HepG2 (cell line): ENCODE results near the gene C14orf93. TPM values are rescaled to one million over a fixed set of nuclear protein-coding genes. Genes with fewer than 3 reads are reported as not detected.

Experiments
- ARNT2 ChIP-seq: sonication (generic); formaldehyde crosslinking; IDR thresholded peaks from 2 replicates; pipeline ENCODE4 v1.8.0; 2022; ENCODE audit warnings: mild to moderate bottlenecking, low read depth, missing genetic modification reagents, moderate library complexity
- ATM ChIP-seq: fragments of 450-650 bp; IDR thresholded peaks from 2 replicates; pipeline ENCODE4 v1.7.1; 2017; ENCODE audit warnings: mild to moderate bottlenecking, borderline replicate concordance
- EHMT2 ChIP-seq: fragments of 200-600 bp; sonication (generic); IDR thresholded peaks from 2 replicates; pipeline ENCODE4 v1.7.0; 2017; ENCODE audit warnings: antibody characterized with exemption, low read depth, low read length, borderline replicate concordance
- HOMEZ ChIP-seq: IDR thresholded peaks from 2 replicates; pipeline ENCODE4 v1.6.1; 2016; ENCODE audit warnings: low read depth
- MXI1 ChIP-seq: IDR thresholded peaks from 3 replicates; pipeline ENCODE4 v1.6.1; 2012; ENCODE audit warnings: low read depth, low read length, inconsistent platforms, borderline replicate concordance
- NRL ChIP-seq: sonication (generic); formaldehyde crosslinking; IDR thresholded peaks from 2 replicates; pipeline ENCODE4 v1.5.0; 2020; ENCODE audit warnings: missing genetic modification reagents, mild to moderate bottlenecking, moderate library complexity, borderline replicate concordance
- PCBP2 ChIP-seq: fragments of 200-400 bp; formaldehyde crosslinking; optimal IDR thresholded peaks from 2 replicates; pipeline ENCODE3; 2018; ENCODE audit warnings: low read length, low read depth; ENCODE audit not compliant: poor library complexity, severe bottlenecking
- STAG1 ChIP-seq: sonication (generic); formaldehyde crosslinking; IDR thresholded peaks from 2 replicates; pipeline ENCODE4 v1.4.0; 2020; ENCODE audit warnings: missing genetic modification reagents
- TP53 ChIP-seq: sonication (generic); formaldehyde crosslinking; conservative IDR thresholded peaks from 2 replicates; pipeline ENCODE4 v1.4.0; 2020; ENCODE audit warnings: missing genetic modification reagents
- TRAFD1 ChIP-seq: sonication (generic); formaldehyde crosslinking; IDR thresholded peaks from 2 replicates; pipeline ENCODE4 v1.5.1; 2020; ENCODE audit warnings: missing genetic modification reagents, mild to moderate bottlenecking, borderline replicate concordance
- ZFYVE20 ChIP-seq: sonication (generic); formaldehyde crosslinking; IDR thresholded peaks from 2 replicates; pipeline ENCODE4 v1.8.0; 2023; ENCODE audit warnings: low read depth, mild to moderate bottlenecking, moderate library complexity, missing genetic modification reagents, borderline replicate concordance
- ZHX2 ChIP-seq, 2 experiments: sonication (generic) in 1 of 2; formaldehyde crosslinking in 1 of 2; IDR thresholded peaks; 2 replicates each; pipeline versions ENCODE4 v1.6.1 to v1.9.0; 2014 to 2022; ENCODE audit warnings: antibody characterized with exemption in 1 of 2, borderline replicate concordance in 1 of 2, inconsistent platforms in 1 of 2, low read depth in 1 of 2, missing genetic modification reagents in 1 of 2
- ZNF235 ChIP-seq: sonication (generic); formaldehyde crosslinking; IDR thresholded peaks from 2 replicates; pipeline ENCODE4 v1.8.1; 2023; ENCODE audit warnings: mild to moderate bottlenecking, missing genetic modification reagents, borderline replicate concordance
- ZNF326 ChIP-seq: sonication (generic); formaldehyde crosslinking; IDR thresholded peaks from 2 replicates; pipeline ENCODE4 v1.4.0; 2020; ENCODE audit warnings: missing genetic modification reagents, borderline replicate concordance
- ZNF530 ChIP-seq: sonication (generic); formaldehyde crosslinking; IDR thresholded peaks from 2 replicates; pipeline ENCODE4 v1.5.0; 2020; ENCODE audit warnings: low read depth, mild to moderate bottlenecking, missing genetic modification reagents
- ZNF562 ChIP-seq: sonication (generic); formaldehyde crosslinking; IDR thresholded peaks from 2 replicates; pipeline ENCODE4 v1.8.0; 2022; ENCODE audit warnings: missing genetic modification reagents, borderline replicate concordance
- ZNF670 ChIP-seq: sonication (generic); formaldehyde crosslinking; IDR thresholded peaks from 2 replicates; pipeline ENCODE4 v1.8.0; 2022; ENCODE audit warnings: mild to moderate bottlenecking, missing genetic modification reagents, borderline replicate concordance
- ZNF83 ChIP-seq: sonication (generic); formaldehyde crosslinking; IDR thresholded peaks from 2 replicates; pipeline ENCODE4 v1.4.0; 2020; ENCODE audit warnings: missing genetic modification reagents, mild to moderate bottlenecking, borderline replicate concordance
- ZNF841 ChIP-seq: sonication (generic); formaldehyde crosslinking; IDR thresholded peaks from 2 replicates; pipeline ENCODE4 v1.8.1; 2023; ENCODE audit warnings: missing genetic modification reagents, borderline replicate concordance
- polyA plus RNA-seq, 8 experiments: library from polyadenylated mRNA; depleted of rRNA in 3 of 8; stranded (reverse) in 7 of 8; unstranded in 1 of 8; fragments of >200 nt; fragmentation: Illumina TruSeq in 4 of 8; extraction: Trizol in 4 of 8; gene quantifications; 2 replicates each; pipeline versions ENCODE4 v1.2.1 to v1.2.3, GENCODE V29; 2011 to 2016; ENCODE audit warnings: low read depth in 4 of 8, missing spikeins in 1 of 8, mixed read lengths in 1 of 8; ENCODE audit not compliant: insufficient read depth in 1 of 8
- total RNA-seq, 5 experiments: library from RNA; depleted of rRNA; stranded (reverse); fragments of >200 nt; fragmentation: Illumina TruSeq; extraction: Trizol; gene quantifications; 2 replicates each; pipeline ENCODE4 v1.2.3, GENCODE V29; 2016; ENCODE audit warnings: low read depth in 1 of 5

Gene C14orf93
- total and polyA plus RNA-seq, 2 of the 13 experiments (the other 11 are each of a cell fraction or from before 2014, with no cell fraction given): 11.4 to 22.5 TPM

GRCh38 chr14:22973217-22974032 is 36.5 kb downstream of the C14orf93 start (continued):
- no peak for TF ChIP-seq ZHX2 (IDR thresholded peaks at IDR 0.05; ENCODE audit: low read depth)
- no peak for TF ChIP-seq ZHX2 (CRISPR knock-in tag; IDR thresholded peaks at IDR 0.05; ENCODE audit: borderline replicate concordance)
- no peak for TF ChIP-seq TRAFD1 (CRISPR knock-in tag)
- TF ChIP-seq ZFYVE20 (CRISPR knock-in tag): no peak
- TF ChIP-seq EHMT2: no peak
- peak; percentile 39 for TF ChIP-seq PCBP2
- TF ChIP-seq STAG1 (CRISPR knock-in tag): no peak
- TF ChIP-seq ZNF326 (CRISPR knock-in tag): peak; percentile 25; the same call in 1 of the 2 replicates
- TF ChIP-seq MXI1: no peak; the same call in 2 of the 3 replicates
- TF ChIP-seq ATM: no peak
- no peak for TF ChIP-seq ZNF235
- no peak for TF ChIP-seq NRL
- TF ChIP-seq TP53 (CRISPR knock-in tag): no peak
- TF ChIP-seq HOMEZ (CRISPR knock-in tag): no peak
- TF ChIP-seq ZNF530 (CRISPR knock-in tag): no peak
- no peak for TF ChIP-seq ZNF841 (CRISPR knock-in tag)
- no peak for TF ChIP-seq ZNF670
- no peak for TF ChIP-seq ZNF562 (CRISPR knock-in tag)
- 0 out of 2 replicates have a peak, but pooled peaks have one; percentile 27 for TF ChIP-seq ARNT2
- no peak for TF ChIP-seq ZNF83 (CRISPR knock-in tag)
